HepG2 (cell line): ENCODE measurements around the gene GOLGA3. TPM values are rescaled to one million over a fixed set of nuclear protein-coding genes. Genes with fewer than 3 reads are reported as not detected.

Experiments
- ATAD3A ChIP-seq: sonication (generic); formaldehyde crosslinking; IDR thresholded peaks from 2 replicates; pipeline ENCODE4 v1.4.0; 2020; ENCODE audit warnings: missing genetic modification reagents
- ETV6 ChIP-seq: sonication (generic); formaldehyde crosslinking; conservative IDR thresholded peaks from 2 replicates; pipeline ENCODE4 v1.4.0; 2020; ENCODE audit warnings: missing genetic modification reagents
- IKZF1 ChIP-seq: fragments of 450-650 bp; IDR thresholded peaks from 2 replicates; pipeline ENCODE4 v1.7.1; 2016
- KDM1A ChIP-seq: IDR thresholded peaks from 2 replicates; pipeline ENCODE4 v1.6.1; 2016; ENCODE audit warnings: missing compliant biosample characterization
- MAFK ChIP-seq, 2 experiments: IDR thresholded peaks in 1 of 2; conservative IDR thresholded peaks in 1 of 2; 2 replicates each; pipeline ENCODE4 v1.6.1; 2011; ENCODE audit warnings: improper control_type of control experiment in 2 of 2, low read length in 2 of 2
- PHB2 ChIP-seq: fragments of 450-650 bp; IDR thresholded peaks from 2 replicates; pipeline ENCODE4 v1.6.1; 2018; ENCODE audit not compliant: partially characterized antibody
- RBM39 ChIP-seq: fragments of 200-400 bp; formaldehyde crosslinking; IDR thresholded peaks from one replicate; pipeline ENCODE4 v1.6.1; 2018; ENCODE audit warnings: antibody characterized with exemption, mild to moderate bottlenecking, low read depth, low read length; ENCODE audit not compliant: poor library complexity, severe bottlenecking
- RELA ChIP-seq: sonication (generic); formaldehyde crosslinking; IDR thresholded peaks from 2 replicates; pipeline ENCODE4 v1.4.0; 2020; ENCODE audit warnings: missing genetic modification reagents
- RFX3 ChIP-seq: IDR thresholded peaks from 2 replicates; pipeline ENCODE4 v1.6.1; 2016; ENCODE audit warnings: missing biosample characterization, missing genetic modification reagents
- RFXAP ChIP-seq: sonication (generic); formaldehyde crosslinking; IDR thresholded peaks from 2 replicates; pipeline ENCODE4 v1.4.0; 2020; ENCODE audit warnings: missing genetic modification reagents, borderline replicate concordance
- SRY ChIP-seq: sonication (generic); formaldehyde crosslinking; IDR thresholded peaks from 2 replicates; pipeline ENCODE4 v1.8.0; 2022; ENCODE audit warnings: mild to moderate bottlenecking, missing genetic modification reagents
- STAT5B ChIP-seq: sonication (generic); formaldehyde crosslinking; IDR thresholded peaks from 2 replicates; pipeline ENCODE4 v1.4.0; 2020; ENCODE audit warnings: missing genetic modification reagents
- ZBTB4 ChIP-seq: sonication (generic); formaldehyde crosslinking; IDR thresholded peaks from 2 replicates; pipeline ENCODE4 v1.4.0; 2020; ENCODE audit warnings: missing genetic modification reagents, mild to moderate bottlenecking, borderline replicate concordance
- ZNF350 ChIP-seq: sonication (generic); formaldehyde crosslinking; IDR thresholded peaks from 2 replicates; pipeline ENCODE4 v1.4.0; 2020; ENCODE audit warnings: mild to moderate bottlenecking, low read depth, missing genetic modification reagents, borderline replicate concordance
- ZNF501 ChIP-seq: sonication (generic); formaldehyde crosslinking; IDR thresholded peaks from 2 replicates; pipeline ENCODE4 v1.5.1; 2020; ENCODE audit warnings: mild to moderate bottlenecking, moderate library complexity, missing genetic modification reagents
- polyA plus RNA-seq, 8 experiments: library from polyadenylated mRNA; depleted of rRNA in 3 of 8; stranded (reverse) in 7 of 8; unstranded in 1 of 8; fragments of >200 nt; fragmentation: Illumina TruSeq in 4 of 8; extraction: Trizol in 4 of 8; gene quantifications; 2 replicates each; pipeline versions ENCODE4 v1.2.1 to v1.2.3, GENCODE V29; 2011 to 2016; ENCODE audit warnings: low read depth in 4 of 8, missing spikeins in 1 of 8, mixed read lengths in 1 of 8; ENCODE audit not compliant: insufficient read depth in 1 of 8
- total RNA-seq, 5 experiments: library from RNA; depleted of rRNA; stranded (reverse); fragments of >200 nt; fragmentation: Illumina TruSeq; extraction: Trizol; gene quantifications; 2 replicates each; pipeline ENCODE4 v1.2.3, GENCODE V29; 2016; ENCODE audit warnings: low read depth in 1 of 5
- TF ChIP-seq, protein P1 (sequence below): fragments of 450-650 bp; IDR thresholded peaks from 2 replicates; pipeline ENCODE4 v1.6.1; 2016
- TF ChIP-seq, protein P2 (sequence below): sonication (generic); formaldehyde crosslinking; IDR thresholded peaks from 2 replicates; pipeline ENCODE4 v1.5.1; 2020; ENCODE audit warnings: mild to moderate bottlenecking, missing genetic modification reagents

Gene GOLGA3
- total and polyA plus RNA-seq, 2 of the 13 experiments (the other 11 are each of a cell fraction or from before 2014, with no cell fraction given): 22.0 to 43.0 TPM

GRCh38 chr12:132828706-132829534 lies at the start of gene GOLGA3 (continued):
- TF ChIP-seq, protein P1, sequence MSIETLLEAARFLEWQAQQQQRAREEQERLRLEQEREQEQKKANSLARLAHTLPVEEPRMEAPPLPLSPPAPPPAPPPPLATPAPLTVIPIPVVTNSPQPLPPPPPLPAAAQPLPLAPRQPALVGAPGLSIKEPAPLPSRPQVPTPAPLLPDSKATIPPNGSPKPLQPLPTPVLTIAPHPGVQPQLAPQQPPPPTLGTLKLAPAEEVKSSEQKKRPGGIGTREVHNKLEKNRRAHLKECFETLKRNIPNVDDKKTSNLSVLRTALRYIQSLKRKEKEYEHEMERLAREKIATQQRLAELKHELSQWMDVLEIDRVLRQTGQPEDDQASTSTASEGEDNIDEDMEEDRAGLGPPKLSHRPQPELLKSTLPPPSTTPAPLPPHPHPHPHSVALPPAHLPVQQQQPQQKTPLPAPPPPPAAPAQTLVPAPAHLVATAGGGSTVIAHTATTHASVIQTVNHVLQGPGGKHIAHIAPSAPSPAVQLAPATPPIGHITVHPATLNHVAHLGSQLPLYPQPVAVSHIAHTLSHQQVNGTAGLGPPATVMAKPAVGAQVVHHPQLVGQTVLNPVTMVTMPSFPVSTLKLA: 0 out of 2 replicates have a peak, but pooled peaks have one; percentile 19
- TF ChIP-seq ZNF350 (peak; percentile 87; the same call in 1 of the 2 replicates), IKZF1 (no peak), ZNF501 (no peak), ATAD3A (CRISPR knock-in tag) (no peak), KDM1A (CRISPR knock-in tag) (no peak), STAT5B (CRISPR knock-in tag) (peak; percentile 69; the same call in 1 of the 2 replicates), RELA (CRISPR knock-in tag) (no peak), SRY (0 out of 2 replicates have a peak, but pooled peaks have one; percentile 37), RBM39 (no peak), ETV6 (0 out of 2 replicates have a peak, but pooled peaks have one; percentile 19), RFX3 (CRISPR knock-in tag) (no peak), PHB2 (no peak), RFXAP (CRISPR knock-in tag) (no peak), ZBTB4 (CRISPR knock-in tag) (peak; percentile 94; the same call in 1 of the 2 replicates), MAFK (conservative IDR thresholded peaks at IDR 0.05 in 1 of 2, IDR thresholded peaks at IDR 0.05 in 1 of 2; ENCODE audit: low read length in 2 of 2) (no peak)
- TF ChIP-seq, protein P2, sequence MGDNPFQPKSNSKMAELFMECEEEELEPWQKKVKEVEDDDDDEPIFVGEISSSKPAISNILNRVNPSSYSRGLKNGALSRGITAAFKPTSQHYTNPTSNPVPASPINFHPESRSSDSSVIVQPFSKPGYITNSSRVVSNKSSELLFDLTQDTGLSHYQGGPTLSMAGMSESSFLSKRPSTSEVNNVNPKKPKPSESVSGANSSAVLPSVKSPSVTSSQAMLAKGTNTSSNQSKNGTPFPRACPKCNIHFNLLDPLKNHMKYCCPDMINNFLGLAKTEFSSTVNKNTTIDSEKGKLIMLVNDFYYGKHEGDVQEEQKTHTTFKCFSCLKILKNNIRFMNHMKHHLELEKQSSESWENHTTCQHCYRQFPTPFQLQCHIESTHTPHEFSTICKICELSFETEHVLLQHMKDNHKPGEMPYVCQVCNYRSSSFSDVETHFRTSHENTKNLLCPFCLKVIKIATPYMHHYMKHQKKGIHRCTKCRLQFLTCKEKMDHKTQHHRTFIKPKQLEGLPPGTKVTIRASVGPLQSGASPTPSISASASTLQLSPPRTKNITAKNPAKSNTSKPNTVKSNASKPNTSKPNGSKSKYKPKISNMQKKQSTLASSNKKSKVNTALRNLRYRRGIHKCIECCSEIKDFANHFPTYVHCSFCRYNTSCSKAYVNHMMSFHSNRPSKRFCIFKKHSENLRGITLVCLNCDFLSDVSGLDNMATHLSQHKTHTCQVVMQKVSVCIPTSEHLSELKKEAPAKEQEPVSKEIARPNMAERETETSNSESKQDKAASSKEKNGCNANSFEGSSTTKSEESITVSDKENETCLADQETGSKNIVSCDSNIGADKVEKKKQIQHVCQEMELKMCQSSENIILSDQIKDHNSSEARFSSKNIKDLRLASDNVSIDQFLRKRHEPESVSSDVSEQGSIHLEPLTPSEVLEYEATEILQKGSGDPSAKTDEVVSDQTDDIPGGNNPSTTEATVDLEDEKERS: peak; percentile 49; the same call in 1 of the 2 replicates
